Fibroblast of lung (primary cell): ENCODE data around the gene PSG1.
"Not testable (repeated sequence)": the region's sequence is repeated elsewhere in the genome, so short reads cannot be mapped to it uniquely, and the experiment has no call there.

Experiments used
- EZH2 ChIP-seq: IDR thresholded peaks from 2 replicates; pipeline ENCODE4 v1.5.1; 2012; ENCODE audit warnings: low read length, control low read depth, mild to moderate bottlenecking; ENCODE audit errors: missing control alignments
- TF ChIP-seq, protein P1 (sequence below), 2 donors: IDR thresholded peaks in 1 of 2; conservative IDR thresholded peaks in 1 of 2; 1 replicate in 1 of 2; 2 replicates in 1 of 2; pipeline ENCODE4 v1.5.1; 2011 to 2012; ENCODE audit warnings: low read length in 2 of 2, control low read depth in 1 of 2, inconsistent platforms in 1 of 2, low read depth in 1 of 2, mild to moderate bottlenecking in 1 of 2

GRCh38 chr19:42906162-42906561, 26.6 kb upstream of the PSG1 start:
- TF ChIP-seq, protein P1, sequence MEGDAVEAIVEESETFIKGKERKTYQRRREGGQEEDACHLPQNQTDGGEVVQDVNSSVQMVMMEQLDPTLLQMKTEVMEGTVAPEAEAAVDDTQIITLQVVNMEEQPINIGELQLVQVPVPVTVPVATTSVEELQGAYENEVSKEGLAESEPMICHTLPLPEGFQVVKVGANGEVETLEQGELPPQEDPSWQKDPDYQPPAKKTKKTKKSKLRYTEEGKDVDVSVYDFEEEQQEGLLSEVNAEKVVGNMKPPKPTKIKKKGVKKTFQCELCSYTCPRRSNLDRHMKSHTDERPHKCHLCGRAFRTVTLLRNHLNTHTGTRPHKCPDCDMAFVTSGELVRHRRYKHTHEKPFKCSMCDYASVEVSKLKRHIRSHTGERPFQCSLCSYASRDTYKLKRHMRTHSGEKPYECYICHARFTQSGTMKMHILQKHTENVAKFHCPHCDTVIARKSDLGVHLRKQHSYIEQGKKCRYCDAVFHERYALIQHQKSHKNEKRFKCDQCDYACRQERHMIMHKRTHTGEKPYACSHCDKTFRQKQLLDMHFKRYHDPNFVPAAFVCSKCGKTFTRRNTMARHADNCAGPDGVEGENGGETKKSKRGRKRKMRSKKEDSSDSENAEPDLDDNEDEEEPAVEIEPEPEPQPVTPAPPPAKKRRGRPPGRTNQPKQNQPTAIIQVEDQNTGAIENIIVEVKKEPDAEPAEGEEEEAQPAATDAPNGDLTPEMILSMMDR (conservative IDR thresholded peaks at IDR 0.05 in 1 of 2, IDR thresholded peaks at IDR 0.05 in 1 of 2; ENCODE audit: low read depth in 1 of 2, low read length in 2 of 2): not testable (repeated sequence)
- not testable (repeated sequence) for TF ChIP-seq EZH2
